DND-41 (cell line): ENCODE results near the gene WDR90.

ENCODE experiments used
- EZH2 ChIP-seq: IDR thresholded peaks from 3 replicates; pipeline ENCODE4 v1.6.1; 2012; ENCODE audit warnings: borderline replicate concordance, low read depth, mild to moderate bottlenecking, moderate library complexity, low read length, inconsistent platforms; ENCODE audit not compliant: severe bottlenecking
- TF ChIP-seq, protein P1 (sequence below): IDR thresholded peaks from 2 replicates; pipeline ENCODE4 v1.5.1; 2012; ENCODE audit warnings: borderline replicate concordance, low read length, moderate library complexity, mild to moderate bottlenecking; ENCODE audit not compliant: poor library complexity, severe bottlenecking; ENCODE audit errors: extremely low read depth

DNA sequence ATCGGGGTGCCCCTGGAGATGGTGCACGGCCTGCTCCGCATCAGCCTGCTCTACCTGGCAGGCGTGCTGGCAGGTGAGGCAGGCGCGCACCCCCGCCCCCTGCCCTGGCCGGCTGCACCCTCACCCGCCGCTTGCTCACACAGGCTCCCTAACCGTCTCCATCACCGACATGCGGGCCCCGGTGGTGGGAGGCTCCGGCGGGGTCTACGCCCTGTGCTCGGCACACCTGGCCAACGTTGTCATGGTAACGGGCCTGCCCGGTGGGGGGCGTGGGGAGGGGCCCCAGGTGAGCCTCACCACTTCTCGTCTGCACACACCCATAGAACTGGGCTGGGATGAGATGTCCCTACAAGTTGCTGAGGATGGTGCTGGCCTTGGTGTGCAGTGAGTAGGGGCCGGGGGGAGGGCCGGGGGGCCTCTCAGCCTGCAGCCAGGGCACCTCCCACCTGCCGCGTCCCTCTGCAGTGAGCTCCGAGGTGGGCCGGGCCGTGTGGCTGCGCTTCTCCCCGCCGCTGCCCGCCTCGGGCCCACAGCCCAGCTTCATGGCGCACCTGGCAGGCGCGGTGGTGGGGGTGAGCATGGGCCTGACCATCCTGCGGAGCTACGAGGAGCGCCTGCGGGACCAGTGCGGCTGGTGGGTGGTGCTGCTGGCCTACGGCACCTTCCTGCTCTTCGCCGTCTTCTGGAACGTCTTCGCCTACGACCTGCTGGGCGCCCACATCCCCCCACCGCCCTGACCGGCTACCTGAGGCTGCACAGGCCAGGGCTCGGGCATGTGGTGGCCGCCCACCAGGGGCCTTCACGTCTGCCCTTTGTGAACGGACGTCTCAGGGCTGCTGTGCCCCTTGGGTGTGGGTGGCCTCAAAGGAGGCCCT lies 28.4 kb downstream of the WDR90 start:
- TF ChIP-seq, protein P1, sequence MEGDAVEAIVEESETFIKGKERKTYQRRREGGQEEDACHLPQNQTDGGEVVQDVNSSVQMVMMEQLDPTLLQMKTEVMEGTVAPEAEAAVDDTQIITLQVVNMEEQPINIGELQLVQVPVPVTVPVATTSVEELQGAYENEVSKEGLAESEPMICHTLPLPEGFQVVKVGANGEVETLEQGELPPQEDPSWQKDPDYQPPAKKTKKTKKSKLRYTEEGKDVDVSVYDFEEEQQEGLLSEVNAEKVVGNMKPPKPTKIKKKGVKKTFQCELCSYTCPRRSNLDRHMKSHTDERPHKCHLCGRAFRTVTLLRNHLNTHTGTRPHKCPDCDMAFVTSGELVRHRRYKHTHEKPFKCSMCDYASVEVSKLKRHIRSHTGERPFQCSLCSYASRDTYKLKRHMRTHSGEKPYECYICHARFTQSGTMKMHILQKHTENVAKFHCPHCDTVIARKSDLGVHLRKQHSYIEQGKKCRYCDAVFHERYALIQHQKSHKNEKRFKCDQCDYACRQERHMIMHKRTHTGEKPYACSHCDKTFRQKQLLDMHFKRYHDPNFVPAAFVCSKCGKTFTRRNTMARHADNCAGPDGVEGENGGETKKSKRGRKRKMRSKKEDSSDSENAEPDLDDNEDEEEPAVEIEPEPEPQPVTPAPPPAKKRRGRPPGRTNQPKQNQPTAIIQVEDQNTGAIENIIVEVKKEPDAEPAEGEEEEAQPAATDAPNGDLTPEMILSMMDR = no peak
- TF ChIP-seq EZH2 = no peak
